GM18907 (cell line): ENCODE measurements around the gene MASTL.
"Not testable (repeated sequence)": the region's sequence is repeated elsewhere in the genome, so short reads cannot be mapped to it uniquely, and the experiment has no call there.

Experiments
- ATAC-seq: cut with Tn5 transposase; IDR thresholded peaks from one replicate; pipeline ENCODE4 v1.9.1; 2021; ENCODE audit warnings: mild to moderate bottlenecking, moderate library complexity; ENCODE audit not compliant: unreplicated experiment

MASTL gene

DNA sequence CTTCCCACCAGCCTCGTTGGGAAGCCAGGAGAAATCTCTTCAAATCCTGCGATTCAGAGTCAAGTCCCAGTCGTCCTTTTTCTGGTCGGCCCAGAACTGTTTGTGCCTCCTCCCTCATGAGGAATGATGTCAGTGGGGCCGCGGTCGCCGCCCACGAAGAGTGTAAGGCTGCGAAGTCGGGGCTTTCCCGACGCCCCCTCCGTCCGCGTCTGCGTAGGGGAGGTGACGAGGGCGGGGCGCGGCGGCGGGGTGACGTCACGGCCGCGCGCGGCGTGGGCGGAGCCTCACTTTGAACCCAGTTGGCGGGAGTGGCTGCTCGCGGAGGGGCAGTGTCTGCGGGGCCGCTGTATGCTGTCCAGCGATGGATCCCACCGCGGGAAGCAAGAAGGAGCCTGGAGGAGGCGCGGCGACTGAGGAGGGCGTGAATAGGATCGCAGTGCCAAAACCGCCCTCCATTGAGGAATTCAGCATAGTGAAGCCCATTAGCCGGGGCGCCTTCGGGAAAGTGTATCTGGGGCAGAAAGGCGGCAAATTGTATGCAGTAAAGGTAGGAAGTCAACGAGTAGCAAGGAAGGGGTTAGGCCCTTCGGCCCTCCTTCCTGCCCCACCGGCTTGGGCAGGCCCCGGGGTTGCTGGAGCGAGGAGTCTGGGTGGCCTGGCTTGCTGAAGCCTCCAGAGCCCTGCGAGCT lies at the start of gene MASTL:
Gene MASTL, plus strand, starts transcription at position 287 of the 689 bp plus-strand sequence. Its CDS starts 75 bp downstream, at position 362.
- peak; percentile 80 for ATAC-seq

- ATAC-seq = no peak
These were observed 47.0 kb upstream of the MASTL start for GRCh38 chr10:27108165-27108564.

- no peak for ATAC-seq
These were observed 20.8 kb upstream of the MASTL start for GRCh38 chr10:27134371-27134770.

DNA sequence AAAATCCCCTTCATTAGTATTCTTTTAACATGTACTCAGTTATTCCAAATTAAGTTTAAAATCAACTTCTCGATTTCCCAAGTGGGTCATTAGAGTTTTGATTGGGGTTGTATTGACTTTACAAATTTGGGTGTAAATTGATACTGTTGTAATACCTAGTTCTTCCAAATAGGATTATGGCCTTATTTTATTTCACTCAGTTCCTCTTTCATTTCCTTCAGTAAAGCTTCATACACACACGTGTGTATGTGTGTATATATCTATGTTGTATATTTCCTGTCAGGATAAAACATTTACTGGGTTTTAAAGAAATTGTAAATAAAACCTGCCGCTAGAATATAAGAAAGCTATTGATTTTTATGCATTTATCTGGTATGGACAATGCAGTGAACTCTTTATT lies 16.9 kb upstream of the MASTL start:
- ATAC-seq = no peak

DNA sequence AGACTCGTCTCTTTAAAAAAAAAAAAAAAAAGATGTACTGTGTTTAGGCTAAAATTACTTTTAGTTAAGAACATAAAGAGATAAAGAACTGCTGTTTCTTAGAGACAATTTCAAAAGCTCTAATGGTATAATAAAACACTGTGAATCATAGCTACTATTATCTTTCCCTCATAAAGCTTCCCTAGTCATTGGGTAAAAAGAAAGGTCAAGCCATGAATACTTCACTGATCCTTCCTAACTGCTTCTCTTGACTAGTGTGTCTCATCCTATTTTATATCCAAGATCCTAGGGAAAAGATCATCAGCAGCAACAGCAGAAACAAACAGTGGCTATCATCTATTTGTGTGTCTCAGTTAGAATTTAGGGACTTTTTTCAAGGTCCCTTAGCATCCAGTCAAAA lies 11.5 kb upstream of the MASTL start:
- no peak for ATAC-seq

GRCh38 chr10:27145937-27146336 lies 9.2 kb upstream of the MASTL start:
- no peak for ATAC-seq

GRCh38 chr10:27147701-27148100 lies 7.5 kb upstream of the MASTL start:
- ATAC-seq = no peak

GRCh38 chr10:27150261-27150660 lies 4.9 kb upstream of the MASTL start:
- ATAC-seq = no peak

- no peak for ATAC-seq
These were observed 2.5 kb upstream of the MASTL start for GRCh38 chr10:27152687-27153086.

DNA sequence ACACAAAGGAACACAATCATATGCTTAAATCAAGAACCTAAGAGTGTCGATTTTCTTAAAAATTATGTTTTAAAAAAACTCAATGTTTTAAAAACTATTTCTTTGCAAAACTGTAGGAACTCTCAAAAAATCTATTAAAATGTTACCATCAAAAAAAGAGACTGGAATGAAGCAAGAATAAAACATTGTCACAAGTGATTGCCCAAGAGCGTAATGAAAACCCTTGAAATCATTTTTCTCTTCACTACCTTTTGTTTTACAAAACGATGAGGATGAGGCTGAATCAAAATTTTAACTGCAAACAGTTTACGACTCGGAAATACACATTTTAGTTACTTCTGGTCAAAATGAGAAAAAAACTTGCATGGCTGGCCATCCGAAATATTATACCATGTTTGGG lies 1.8 kb upstream of the MASTL start:
- no peak for ATAC-seq

- peak; percentile 3 for ATAC-seq
These were observed 1.3 kb upstream of the MASTL start for GRCh38 chr10:27153845-27154193.

DNA sequence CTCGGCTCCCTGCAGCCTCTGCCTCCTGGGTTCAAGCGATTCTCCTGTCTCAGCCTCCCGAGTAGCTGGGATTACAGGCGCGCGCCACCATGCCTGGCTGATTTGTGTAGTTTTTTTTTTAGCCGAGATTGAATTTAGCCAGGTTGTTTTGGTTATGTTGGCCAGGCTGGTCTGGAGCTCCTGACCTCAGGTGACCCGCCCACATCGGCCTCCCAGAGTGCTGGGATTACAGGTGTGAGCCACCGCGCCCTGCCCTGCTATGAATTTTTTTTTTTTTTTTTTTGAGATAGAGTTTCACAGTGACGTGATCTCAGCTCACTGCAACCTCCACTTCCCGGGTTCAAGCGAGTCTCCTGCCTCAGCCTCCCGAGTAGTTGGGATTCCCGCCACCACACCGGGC lies 1.4 kb downstream of the MASTL start:
- ATAC-seq = not testable (repeated sequence)

GRCh38 chr10:27157150-27157549 lies 2.0 kb downstream of the MASTL start:
- ATAC-seq = no peak

DNA sequence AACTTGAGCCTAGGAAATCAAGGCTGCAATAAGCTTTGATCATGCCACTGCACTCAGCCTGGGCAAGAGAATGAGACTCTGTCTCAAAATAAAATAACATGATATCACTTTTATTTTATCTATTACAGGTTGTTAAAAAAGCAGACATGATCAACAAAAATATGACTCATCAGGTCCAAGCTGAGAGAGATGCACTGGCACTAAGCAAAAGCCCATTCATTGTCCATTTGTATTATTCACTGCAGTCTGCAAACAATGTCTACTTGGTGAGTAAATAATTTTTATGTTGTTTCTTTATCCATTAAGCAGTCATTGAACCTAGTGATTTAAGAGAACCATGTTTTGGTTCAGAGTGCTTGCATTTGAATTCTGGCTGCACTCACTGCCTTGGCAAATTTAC lies 3.3 kb downstream of the MASTL start:
- no peak for ATAC-seq

GRCh38 chr10:27169849-27170248 lies 14.7 kb downstream of the MASTL start:
- no peak for ATAC-seq

DNA sequence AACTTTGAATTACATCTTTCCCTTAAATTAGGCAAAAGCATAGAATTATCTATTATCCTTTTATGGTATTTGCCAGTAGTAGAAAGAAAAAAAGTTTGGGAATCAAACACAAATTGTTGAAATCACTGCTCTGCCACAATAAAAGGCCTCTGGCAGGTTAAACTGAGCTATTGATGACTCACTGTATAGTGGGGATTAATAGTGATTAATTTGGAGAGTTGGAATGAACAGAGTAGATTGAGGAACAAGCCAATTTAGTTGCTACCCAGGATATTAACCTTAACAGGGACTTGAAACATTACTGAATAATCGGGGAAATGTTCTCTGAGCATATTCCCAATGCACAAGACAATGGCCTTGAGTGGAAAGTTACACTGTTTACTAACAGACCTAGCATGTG lies 33.1 kb downstream of the MASTL start:
- ATAC-seq = no peak

DNA sequence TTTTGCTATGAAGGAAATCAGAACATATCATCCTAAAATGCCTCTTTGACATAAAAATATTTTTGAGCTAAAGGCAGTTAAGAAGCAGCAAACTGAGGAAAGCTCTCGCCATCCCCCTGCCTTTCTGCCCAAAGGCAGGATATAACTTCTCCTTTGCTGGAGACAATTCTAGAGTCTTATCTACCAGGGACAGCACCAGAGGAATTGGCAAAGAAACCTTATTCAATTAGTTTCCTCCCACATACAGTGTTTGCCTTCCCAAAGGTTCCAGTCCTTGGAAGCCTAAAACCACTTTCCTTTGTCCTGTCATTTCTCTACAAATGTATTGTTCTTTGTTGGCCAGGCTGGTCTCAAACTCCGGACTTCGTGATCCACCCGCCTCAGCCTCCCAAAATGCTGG lies 33.7 kb downstream of the MASTL start:
- ATAC-seq = no peak

GRCh38 chr10:27190508-27190907 lies 35.4 kb downstream of the MASTL start:
- ATAC-seq = no peak

DNA sequence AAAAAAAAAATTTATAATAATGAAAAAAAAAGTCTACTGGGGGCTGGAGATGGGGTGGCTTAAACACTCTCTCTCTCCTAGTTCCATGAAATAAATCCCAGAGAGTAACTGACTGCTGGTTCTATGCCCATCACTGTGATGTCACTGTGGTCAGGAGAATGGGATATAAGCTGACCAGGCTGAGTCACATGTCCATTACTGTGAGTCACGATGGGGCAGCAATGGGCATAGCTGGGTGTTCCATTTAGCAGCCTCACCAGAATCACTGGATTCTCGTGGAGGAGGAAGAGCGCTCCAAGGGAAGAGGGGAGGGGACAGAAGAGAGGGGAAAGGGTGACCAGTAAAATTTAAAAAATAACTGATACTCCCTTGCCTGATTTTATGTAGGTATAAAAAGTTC lies 37.1 kb downstream of the MASTL start:
- no peak for ATAC-seq

DNA sequence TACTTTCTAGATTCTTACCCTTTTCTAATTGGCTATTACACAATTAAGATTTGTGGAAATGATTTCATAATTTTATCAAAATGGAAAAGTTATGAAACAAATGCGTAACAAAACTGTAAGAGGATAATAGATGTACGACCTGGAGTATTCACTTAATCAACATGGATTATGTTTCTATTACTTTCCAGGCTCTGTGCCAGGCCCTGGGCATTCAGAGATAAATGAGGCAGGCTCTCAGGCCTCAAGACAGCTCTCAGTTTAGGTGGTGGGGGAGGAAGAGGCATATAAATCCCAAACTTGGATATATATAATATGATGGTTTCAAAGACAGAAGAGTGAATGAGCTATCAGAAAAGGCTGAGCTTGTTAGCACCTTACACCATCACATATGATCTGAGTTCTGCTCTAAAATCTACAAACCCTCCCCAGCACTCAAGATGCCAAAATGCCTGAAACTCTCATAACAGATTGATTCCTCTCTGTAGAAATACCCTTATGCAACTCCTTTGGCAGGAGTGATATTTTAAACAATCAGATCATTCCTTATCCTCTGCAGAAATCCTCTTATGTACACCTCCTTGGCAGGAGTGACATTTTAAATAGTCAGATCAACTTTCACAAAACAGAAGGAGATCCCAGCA lies 42.9 kb downstream of the MASTL start:
- ATAC-seq = no peak

DNA sequence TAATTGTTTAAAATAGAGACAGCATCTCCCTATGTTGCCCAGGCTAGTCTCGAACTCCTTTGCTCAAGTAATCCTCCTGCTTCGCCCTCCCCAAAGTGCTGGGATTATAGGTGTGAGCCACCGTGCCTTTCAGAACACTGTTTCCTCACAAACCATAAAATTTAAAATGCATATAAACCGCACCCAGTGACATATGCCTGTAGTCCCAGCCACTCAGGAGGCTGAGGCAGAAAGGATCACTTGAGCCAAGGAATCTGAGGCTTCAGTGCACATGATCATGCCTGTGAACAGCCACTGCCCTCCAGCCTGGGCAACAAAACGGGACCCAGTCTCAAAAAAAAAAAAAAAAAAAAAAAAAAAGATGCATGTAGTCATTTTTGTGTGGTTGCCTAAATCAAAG lies 48.7 kb downstream of the MASTL start:
- no peak for ATAC-seq

- no peak for ATAC-seq
These were observed 52.2 kb downstream of the MASTL start for GRCh38 chr10:27207350-27207749.

DNA sequence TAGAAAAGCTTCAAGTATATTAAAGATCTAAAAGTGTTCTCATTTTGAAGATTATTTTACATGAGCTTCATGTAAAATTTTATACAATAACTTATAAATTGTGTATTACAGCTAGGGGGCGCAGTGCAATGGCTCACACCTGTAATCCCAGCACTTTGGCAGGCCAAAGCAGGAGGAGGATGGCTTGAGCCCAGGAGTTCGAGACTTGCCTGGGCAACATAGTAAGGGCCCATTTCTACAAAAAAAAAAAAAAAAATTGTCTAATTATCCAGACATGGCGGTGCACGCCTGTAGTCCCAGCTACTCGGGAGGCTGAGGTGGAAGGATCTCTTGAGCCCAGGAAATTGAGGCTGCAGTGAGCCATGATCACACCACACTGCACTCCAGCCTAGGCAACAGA lies 68.8 kb downstream of the MASTL start:
- ATAC-seq = no peak
